Stimulated activated CD4-positive, alpha-beta T cell treated with anti-CD3 and anti-CD28 coated beads, Interleukin-1b, Interleukin-23, amount 100 ng/mL, for 1 hour (primary cell): ENCODE results near the gene TOMM5.
"Not testable (repeated sequence)": the region's sequence is repeated elsewhere in the genome, so short reads cannot be mapped to it uniquely, and the experiment has no call there.

Source experiments
- DNase-seq, 2 donors: peaks; one replicate each; pipeline ENCODE4 v3.0.0-alpha.2; 2020; ENCODE audit warnings: low read depth in 2 of 2

The TOMM5 gene

DNA sequence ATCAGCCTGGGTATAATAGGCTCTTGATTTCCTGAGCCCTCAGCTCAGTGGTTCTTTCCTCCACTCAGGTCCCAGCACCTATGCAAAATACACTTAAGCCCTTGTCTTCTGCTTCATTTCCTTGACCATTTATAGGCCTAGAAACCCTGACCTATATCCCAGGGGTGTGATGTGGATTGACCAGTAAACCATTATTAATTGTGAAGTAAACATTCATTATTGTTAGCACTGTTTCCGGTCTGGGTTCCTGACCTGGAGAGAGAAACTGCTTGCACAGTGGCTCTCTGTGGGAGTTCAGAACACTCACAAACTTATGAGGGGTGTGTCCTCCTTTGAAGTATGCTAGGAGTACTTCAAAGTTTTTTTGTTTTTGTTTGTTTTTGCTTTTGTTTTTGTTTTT is 19.6 kb upstream of the TOMM5 start:
- no peak for DNase-seq

DNA sequence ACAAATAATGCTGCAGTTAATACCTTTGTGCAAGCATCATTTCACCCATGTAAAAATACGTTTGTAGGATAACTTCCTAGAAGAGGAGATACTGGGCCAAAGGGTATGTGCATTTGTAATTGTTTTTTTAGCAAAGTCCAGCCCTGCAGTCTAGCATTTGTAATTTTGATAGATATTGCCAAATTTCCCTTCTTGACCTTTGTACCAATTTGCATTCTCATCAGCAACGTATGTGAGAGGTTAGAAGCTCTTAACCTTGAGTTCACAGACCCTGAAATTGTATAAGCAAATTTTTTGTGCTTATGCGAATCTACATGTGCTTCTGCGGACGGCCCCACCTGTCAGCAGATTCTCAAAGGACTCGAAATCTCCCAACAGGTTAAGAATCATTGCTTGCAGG is 18.6 kb upstream of the TOMM5 start:
- no peak for DNase-seq

- DNase-seq, result no peak
Measured at GRCh38 chr9:37609735-37610397, 17.5 kb upstream of the TOMM5 start.

GRCh38 chr9:37608250-37608649 is 15.9 kb upstream of the TOMM5 start:
- DNase-seq, result no peak

DNA sequence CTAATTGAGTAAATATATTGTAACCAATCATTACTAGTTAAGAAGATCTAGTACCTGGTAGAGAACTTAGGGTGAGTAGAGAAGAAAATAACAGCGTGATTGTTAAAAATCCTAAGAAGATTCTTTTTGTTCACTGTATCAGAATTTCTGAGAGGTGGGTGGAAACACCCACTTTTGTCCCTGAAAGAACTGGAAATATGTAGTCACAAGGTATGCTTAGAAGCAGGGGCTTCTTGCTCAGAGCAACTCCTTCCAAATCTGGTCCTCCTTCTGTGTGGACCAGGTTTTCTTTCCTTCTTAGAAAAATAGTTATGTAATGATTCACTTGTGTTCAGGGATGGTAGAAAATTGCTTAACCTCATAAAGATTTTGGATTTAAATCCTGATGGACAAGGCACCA is 11.9 kb upstream of the TOMM5 start:
- DNase-seq, result no peak

DNA sequence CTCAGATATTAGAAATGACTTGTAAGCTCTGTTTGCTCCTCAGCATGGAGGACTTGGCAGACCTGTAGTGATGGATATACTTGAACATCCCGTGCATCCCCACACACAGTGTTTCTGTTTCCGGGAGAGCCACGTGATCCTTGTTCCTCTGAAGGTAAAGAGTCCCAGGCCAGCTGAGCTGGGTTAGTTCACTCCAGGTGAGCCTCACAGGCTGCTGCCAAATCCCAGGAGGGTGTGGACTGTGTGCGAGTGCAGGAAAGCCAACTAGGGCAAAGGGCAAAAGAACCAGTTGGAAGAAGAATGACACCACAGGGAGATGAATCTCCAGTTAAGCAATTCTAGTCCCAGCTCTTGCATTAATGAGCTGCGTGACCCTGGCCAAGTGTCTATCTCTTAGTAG is 10.4 kb upstream of the TOMM5 start:
- DNase-seq, result no peak

- not testable (repeated sequence) for DNase-seq
Measured at GRCh38 chr9:37602061-37602460, 9.7 kb upstream of the TOMM5 start.

- no peak for DNase-seq
Measured at GRCh38 chr9:37596504-37596903, 4.1 kb upstream of the TOMM5 start.

GRCh38 chr9:37593883-37594448 is 1.6 kb upstream of the TOMM5 start:
- no peak for DNase-seq

GRCh38 chr9:37587521-37587920 is 4.9 kb downstream of the TOMM5 start:
- DNase-seq, result no peak

DNA sequence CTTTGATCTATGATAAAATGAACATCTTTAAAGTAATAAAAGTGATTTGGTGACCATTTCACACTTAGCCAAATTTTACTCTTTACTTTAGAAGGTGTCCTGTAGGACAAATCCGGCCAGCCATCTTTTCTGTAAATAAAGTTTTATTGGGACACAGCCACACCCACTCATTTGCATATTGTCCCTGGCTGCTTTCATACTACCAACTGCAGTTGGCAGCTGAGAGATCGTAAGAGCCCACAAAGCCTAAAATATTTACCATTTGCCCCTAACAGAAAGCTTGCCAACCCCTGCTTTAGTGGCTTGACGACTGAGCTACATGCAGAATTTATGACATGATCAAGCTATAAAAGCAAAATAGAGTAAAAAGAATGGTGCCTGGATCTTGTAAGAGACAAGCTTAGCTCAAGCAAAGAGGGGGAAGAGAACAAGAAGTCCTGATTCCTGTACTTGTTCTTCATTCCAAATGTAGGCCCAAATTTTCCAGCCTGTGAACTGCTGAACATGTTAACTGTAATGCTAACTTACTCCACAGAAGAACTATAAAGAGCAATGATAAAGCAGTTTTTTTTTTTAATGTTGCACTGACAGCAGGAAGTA is 8.8 kb downstream of the TOMM5 start:
- DNase-seq, result no peak

DNA sequence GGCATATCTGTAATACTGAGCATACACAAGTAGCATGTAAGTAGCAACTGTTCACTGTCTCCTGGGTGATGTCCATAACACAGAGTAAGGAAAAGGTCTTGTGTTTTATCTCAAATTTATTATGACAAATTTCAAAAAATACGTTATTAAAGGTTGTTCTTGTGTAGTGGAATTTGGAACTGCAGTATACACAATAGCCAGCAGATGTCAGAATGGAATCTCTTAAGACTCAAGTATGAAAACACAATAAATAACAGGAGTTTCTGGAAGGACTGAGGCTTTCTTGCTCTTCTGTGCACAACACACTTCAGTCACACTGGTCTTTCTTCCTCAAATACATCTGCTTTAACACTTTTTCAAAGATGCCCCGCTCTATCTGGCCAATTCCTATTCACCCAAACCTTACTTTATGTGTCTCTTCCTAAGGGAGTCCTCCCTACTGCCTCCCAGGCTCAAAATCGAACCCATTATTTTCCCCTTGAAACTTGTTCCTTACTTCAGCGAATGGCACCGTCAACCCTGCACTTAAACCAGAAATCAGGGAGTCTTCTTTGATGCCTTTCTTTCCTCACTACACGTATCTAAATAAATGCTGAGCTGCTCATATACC is 9.7 kb downstream of the TOMM5 start:
- DNase-seq, result no peak

- no peak for DNase-seq
Measured at GRCh38 chr9:37575921-37576721, 16.3 kb downstream of the TOMM5 start, which contains the start of gene FBXO10. Gene FBXO10, minus strand, starts transcription at chr9:37576380. Its CDS starts 34,612 bp downstream, at chr9:37541768.

DNA sequence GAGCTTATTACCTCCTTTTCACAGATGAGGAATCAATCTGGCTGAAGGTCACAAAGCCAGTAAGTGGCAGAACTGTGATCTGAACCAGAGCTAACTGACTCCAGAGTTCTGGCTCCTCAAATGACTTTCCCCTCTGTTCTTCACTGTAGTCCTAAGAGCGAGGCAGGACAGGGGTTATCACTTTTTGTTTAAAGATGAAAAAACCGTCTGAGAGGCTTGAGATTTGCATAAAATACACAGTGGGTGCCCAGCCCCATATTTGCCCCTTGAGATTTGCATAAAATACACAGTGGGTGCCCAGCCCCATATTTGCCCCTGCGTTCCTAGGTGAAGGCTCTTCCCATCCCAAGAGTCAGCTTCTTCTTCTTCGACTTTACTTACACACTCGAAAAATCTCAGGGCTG is 16.9 kb downstream of the TOMM5 start:
- DNase-seq, result no peak

DNA sequence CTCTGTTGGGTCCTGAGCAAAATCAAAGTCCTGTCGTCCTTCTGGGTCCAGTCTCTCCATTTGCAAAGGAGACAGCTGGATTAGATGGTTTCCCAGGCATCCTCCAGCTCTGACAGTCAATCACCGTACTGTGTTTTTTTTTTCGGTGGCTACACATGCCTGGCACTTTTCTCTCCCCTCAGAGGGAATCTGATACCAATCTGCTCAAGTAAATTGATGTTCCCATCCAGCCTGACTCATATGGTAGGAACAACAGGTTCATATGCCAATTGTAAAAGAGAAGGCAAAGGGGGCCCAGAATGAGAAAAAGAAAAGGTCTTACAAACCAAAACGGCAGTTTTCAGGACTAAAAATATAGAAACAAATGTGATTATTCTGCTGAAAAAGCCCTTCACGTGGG is 17.4 kb downstream of the TOMM5 start:
- no peak for DNase-seq

DNA sequence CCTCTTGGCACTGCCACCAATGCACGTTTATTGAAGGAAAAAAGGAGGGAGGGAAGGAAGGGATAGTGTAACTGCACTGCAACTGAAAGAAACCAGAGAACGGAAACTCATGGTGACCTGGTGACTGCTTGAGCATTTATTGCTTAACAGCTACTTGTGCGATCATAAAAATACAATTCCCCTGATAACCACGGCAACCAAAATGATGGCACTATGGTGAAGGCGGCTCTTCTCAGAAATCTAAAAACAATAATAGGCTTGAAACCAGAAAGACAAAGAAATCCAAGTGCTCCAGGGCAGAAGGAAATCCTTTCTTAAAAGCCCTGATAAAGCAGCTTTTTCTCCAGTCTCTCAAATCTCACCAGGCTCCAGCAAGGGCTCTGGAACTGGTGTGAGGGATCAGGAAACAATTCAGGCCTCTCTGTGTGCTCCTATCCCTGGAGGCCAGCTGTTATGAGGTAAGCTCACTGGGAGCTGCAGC is 18.1 kb downstream of the TOMM5 start:
- DNase-seq, result no peak

DNA sequence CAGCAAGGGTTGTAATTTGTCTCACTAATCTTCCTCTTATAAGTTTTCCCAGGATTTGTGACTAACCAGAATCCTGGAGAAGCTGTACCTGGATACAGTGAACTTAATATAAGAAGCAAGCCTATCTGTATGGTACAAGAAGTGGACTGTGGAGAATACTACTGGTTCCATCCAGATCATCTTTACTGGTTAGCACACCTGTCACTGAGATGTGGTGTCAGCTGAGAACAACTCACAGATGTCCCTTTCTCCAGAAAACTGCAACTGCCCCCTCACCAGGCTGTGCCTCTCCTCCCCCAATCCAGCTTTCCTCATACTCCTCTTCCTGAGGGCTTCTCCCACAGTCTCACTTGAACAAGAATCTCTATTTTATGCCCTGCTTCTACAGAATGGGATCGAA is 21.1 kb downstream of the TOMM5 start:
- DNase-seq, result no peak

DNA sequence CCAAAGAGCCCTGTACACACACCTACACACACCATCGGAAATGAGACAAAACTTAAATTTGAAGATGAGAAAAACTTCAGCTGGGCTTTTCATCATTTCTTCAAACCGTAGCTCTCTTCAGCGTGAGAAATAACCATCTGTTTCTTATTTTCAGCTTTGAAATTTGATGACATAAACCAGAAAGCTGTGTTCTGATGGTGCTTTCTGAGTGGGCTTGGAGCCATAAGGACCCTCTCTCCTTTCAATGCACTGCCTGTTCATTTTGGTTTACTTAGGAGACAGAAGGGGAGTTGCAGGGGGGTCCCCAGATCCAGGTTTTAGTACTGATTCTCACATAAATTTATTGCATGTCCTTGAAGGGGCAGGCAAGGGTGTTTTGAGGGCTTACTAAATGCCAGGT is 25.7 kb downstream of the TOMM5 start:
- no peak for DNase-seq

DNA sequence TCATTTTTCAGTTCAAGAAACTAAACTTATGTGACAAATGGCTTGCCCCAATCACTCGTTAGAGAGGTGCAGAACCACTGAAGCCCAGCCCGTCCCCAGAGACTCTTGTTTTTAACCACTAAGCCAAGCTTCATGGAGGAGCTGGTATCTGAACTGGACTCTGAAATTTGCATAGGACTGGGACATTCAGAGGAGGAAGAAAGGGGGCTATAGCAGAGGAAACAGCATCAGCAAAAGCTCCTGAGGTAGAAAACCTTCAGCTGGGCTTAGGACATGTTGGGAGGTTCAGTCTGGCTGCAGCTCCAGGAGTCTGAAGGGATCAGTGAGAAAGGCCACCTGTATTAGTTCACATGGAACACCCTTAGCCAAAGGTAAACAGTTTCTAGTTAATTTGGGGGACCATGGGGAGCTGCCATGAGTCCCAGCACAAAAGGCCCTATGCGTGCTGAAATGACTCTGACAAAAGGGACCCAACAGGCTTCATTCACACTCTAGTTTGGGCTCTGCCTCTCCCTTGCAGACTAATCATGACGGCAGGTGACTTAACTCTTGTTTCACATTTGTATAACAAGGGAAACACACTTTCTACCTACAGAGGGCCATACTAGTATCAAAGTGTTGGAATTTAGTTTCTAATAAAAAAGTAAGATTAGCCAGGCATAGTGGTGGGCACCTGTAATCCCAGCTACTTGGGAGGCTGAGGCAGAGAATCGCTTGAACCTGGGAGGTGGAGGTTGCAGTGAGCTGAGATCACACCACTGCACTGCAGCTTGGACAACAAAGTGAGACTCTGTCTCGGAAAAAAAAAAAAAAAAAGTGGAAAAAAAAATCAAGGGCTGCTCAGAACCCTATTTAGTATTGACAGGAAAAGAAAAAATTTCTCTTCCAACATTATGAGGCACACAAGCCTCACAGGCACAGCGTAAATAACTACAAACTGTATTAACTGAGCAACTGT is 26.5 kb downstream of the TOMM5 start:
- no peak for DNase-seq

GRCh38 chr9:37564916-37565315 is 27.5 kb downstream of the TOMM5 start:
- no peak for DNase-seq
